H9 (cell line): ENCODE measurements around the gene OSBPL10. TPM values are rescaled to one million over a fixed set of nuclear protein-coding genes. Genes with fewer than 3 reads are reported as not detected.

ENCODE experiments used
- DNase-seq: peaks from one replicate; pipeline ENCODE4 v3.0.0-alpha.2; 2017
- H2AFZ ChIP-seq: one replicate; pipeline ENCODE4 v1.6.1; 2013; ENCODE audit warnings: mild to moderate bottlenecking, low read length, control low read depth, moderate library complexity
- H2AK5ac ChIP-seq: 2 replicates; pipeline ENCODE4 v1.6.1; 2013; ENCODE audit warnings: low read length, control low read depth, mixed read lengths; ENCODE audit not compliant: insufficient read length
- H2BK120ac ChIP-seq: one replicate; pipeline ENCODE4 v1.6.1; 2013; ENCODE audit warnings: low read depth, mild to moderate bottlenecking, low read length, control low read depth, inconsistent platforms; ENCODE audit not compliant: poor library complexity, severe bottlenecking
- H2BK12ac ChIP-seq: 2 replicates; pipeline ENCODE4 v1.6.1; 2013; ENCODE audit warnings: low read length, control low read depth, mixed read lengths, low read depth; ENCODE audit not compliant: insufficient read length
- H2BK15ac ChIP-seq: 2 replicates; pipeline ENCODE4 v1.6.1; 2013; ENCODE audit warnings: low read depth, low read length, control low read depth
- H2BK20ac ChIP-seq: one replicate; pipeline ENCODE4 v1.6.1; 2013; ENCODE audit warnings: low read depth, mild to moderate bottlenecking, low read length, control low read depth, inconsistent platforms; ENCODE audit not compliant: poor library complexity, severe bottlenecking
- H2BK5ac ChIP-seq: 2 replicates; pipeline ENCODE4 v1.6.1; 2013; ENCODE audit warnings: low read length, control low read depth, mixed read lengths; ENCODE audit not compliant: insufficient read length
- H3K14ac ChIP-seq: 2 replicates; pipeline ENCODE4 v1.6.1; 2013; ENCODE audit warnings: low read length, control low read depth; ENCODE audit not compliant: insufficient read depth
- H3K18ac ChIP-seq: 2 replicates; pipeline ENCODE4 v1.6.1; 2013; ENCODE audit warnings: low read depth, mild to moderate bottlenecking, mixed read lengths, low read length, control low read depth; ENCODE audit not compliant: insufficient read length
- H3K23ac ChIP-seq: 2 replicates; pipeline ENCODE4 v1.6.1; 2013; ENCODE audit warnings: low read length, control low read depth, mixed read lengths, low read depth; ENCODE audit not compliant: insufficient read length
- H3K23me2 ChIP-seq: 2 replicates; pipeline ENCODE4 v1.6.1; 2013; ENCODE audit warnings: low read depth, mild to moderate bottlenecking, mixed read lengths, low read length, control low read depth; ENCODE audit not compliant: insufficient read length, poor library complexity, severe bottlenecking
- H3K27ac ChIP-seq: 2 replicates; pipeline ENCODE4 v1.5.1; 2013; ENCODE audit warnings: low read length, control low read depth, mixed read lengths, low read depth; ENCODE audit not compliant: insufficient read length
- H3K27me3 ChIP-seq: 2 replicates; pipeline ENCODE4 v1.6.1; 2013; ENCODE audit warnings: low read length, control low read depth, inconsistent platforms; ENCODE audit not compliant: insufficient read depth
- H3K4ac ChIP-seq: 2 replicates; pipeline ENCODE4 v1.6.1; 2013; ENCODE audit warnings: low read depth, mild to moderate bottlenecking, control low read depth, inconsistent platforms, low read length, moderate library complexity
- H3K4me1 ChIP-seq: 2 replicates; pipeline ENCODE4 v1.6.1; 2013; ENCODE audit warnings: low read length, control low read depth, inconsistent platforms; ENCODE audit not compliant: insufficient read depth
- H3K4me2 ChIP-seq: 2 replicates; pipeline ENCODE4 v1.6.1; 2013; ENCODE audit warnings: low read length, control low read depth, mixed read lengths; ENCODE audit not compliant: insufficient read length, insufficient read depth
- H3K56ac ChIP-seq: 2 replicates; pipeline ENCODE4 v1.6.1; 2013; ENCODE audit warnings: low read depth, mild to moderate bottlenecking, mixed read lengths, low read length, control low read depth; ENCODE audit not compliant: insufficient read length
- H3K79me1 ChIP-seq: 2 replicates; pipeline ENCODE4 v1.6.1; 2013; ENCODE audit warnings: low read depth, mild to moderate bottlenecking, moderate library complexity, low read length, control low read depth, inconsistent platforms; ENCODE audit not compliant: insufficient read depth, poor library complexity, severe bottlenecking
- H3K79me2 ChIP-seq: 2 replicates; pipeline ENCODE4 v1.6.1; 2013; ENCODE audit warnings: low read length, control low read depth, inconsistent platforms; ENCODE audit not compliant: insufficient read depth
- H3K9ac ChIP-seq: 2 replicates; pipeline ENCODE4 v1.6.1; 2013; ENCODE audit warnings: low read length, control low read depth, mixed read lengths; ENCODE audit not compliant: insufficient read length; ENCODE audit errors: extremely low read depth
- H3K9me3 ChIP-seq: one replicate; pipeline ENCODE4 v1.6.1; 2013; ENCODE audit warnings: low read depth, low read length, inconsistent platforms; ENCODE audit not compliant: control insufficient read depth
- H3T11ph ChIP-seq: one replicate; pipeline ENCODE4 v1.6.1; 2013; ENCODE audit warnings: mild to moderate bottlenecking, low read length, control low read depth, inconsistent platforms
- H4K20me1 ChIP-seq: one replicate; pipeline ENCODE4 v1.6.1; 2013; ENCODE audit not compliant: control insufficient read depth, insufficient read length, insufficient read depth
- H4K5ac ChIP-seq: 2 replicates; pipeline ENCODE4 v1.6.1; 2013; ENCODE audit warnings: low read depth, mild to moderate bottlenecking, mixed read lengths, low read length, control low read depth; ENCODE audit not compliant: insufficient read length
- H4K8ac ChIP-seq: replicated peaks from 2 replicates; pipeline ENCODE4 v1.6.1; 2013; ENCODE audit warnings: low read length, control low read depth, mixed read lengths, low read depth; ENCODE audit not compliant: insufficient read length
- H4K91ac ChIP-seq: 2 replicates; pipeline ENCODE4 v1.6.1; 2013; ENCODE audit warnings: low read depth, mild to moderate bottlenecking, moderate library complexity, mixed read lengths, low read length, control low read depth; ENCODE audit not compliant: insufficient read length
- H3K27ac Mint-ChIP-seq, 3 experiments: 2 replicates in 2 of 3; 3 replicates in 1 of 3; pipeline ENCODE4 v1.8.0; 2020 to 2021; ENCODE audit warnings: mixed read lengths in 3 of 3, mild to moderate bottlenecking in 1 of 3, moderate library complexity in 1 of 3
- H3K27me3 Mint-ChIP-seq: 2 replicates; pipeline ENCODE4 v1.8.0; 2021; ENCODE audit warnings: low read depth, mild to moderate bottlenecking, moderate library complexity, mixed read lengths
- H3K36me3 Mint-ChIP-seq, 3 experiments: 2 replicates in 2 of 3; 3 replicates in 1 of 3; pipeline ENCODE4 v1.8.0; 2020 to 2021; ENCODE audit warnings: low read depth in 3 of 3, mixed read lengths in 3 of 3; ENCODE audit not compliant: insufficient read depth in 1 of 3
- H3K4me1 Mint-ChIP-seq, 2 experiments: 2 replicates each; pipeline ENCODE4 v1.8.0; 2020; ENCODE audit warnings: mixed read lengths in 2 of 2
- H3K4me3 Mint-ChIP-seq, 2 experiments: 2 replicates in 1 of 2; 3 replicates in 1 of 2; pipeline ENCODE4 v1.8.0; 2020 to 2021; ENCODE audit warnings: mild to moderate bottlenecking in 2 of 2, mixed read lengths in 2 of 2, moderate library complexity in 1 of 2
- H3K9me3 Mint-ChIP-seq, 2 experiments: 2 replicates in 1 of 2; 3 replicates in 1 of 2; pipeline ENCODE4 v1.8.0; 2020; ENCODE audit warnings: mild to moderate bottlenecking in 2 of 2, mixed read lengths in 2 of 2, moderate library complexity in 1 of 2
- WGBS: extraction: QIAGEN DNeasy Blood & Tissue Kit; methylation state at CpG from one replicate; pipeline ENCODE4 v1.1.7; 2013; ENCODE audit warnings: missing lambda C conversion rate, low lambda C conversion rate, mixed read lengths; ENCODE audit not compliant: insufficient read length; ENCODE audit errors: extremely low coverage; 5-methylcytosine and 5-hydroxymethylcytosine counted together
- total RNA-seq: library from RNA; stranded (reverse); gene quantifications from 2 replicates; pipeline ENCODE4 v1.2.1, GENCODE V29; 2021
- TF ChIP-seq, protein P1 (sequence below): fragments of 200-600 bp; sonication (generic); conservative IDR thresholded peaks from 3 replicates; pipeline ENCODE4 v1.8.0; 2021; ENCODE audit warnings: antibody characterized with exemption, mild to moderate bottlenecking

OSBPL10 gene
- total RNA-seq, 1 experiment from 2014 or later: 42.7 TPM

DNA sequence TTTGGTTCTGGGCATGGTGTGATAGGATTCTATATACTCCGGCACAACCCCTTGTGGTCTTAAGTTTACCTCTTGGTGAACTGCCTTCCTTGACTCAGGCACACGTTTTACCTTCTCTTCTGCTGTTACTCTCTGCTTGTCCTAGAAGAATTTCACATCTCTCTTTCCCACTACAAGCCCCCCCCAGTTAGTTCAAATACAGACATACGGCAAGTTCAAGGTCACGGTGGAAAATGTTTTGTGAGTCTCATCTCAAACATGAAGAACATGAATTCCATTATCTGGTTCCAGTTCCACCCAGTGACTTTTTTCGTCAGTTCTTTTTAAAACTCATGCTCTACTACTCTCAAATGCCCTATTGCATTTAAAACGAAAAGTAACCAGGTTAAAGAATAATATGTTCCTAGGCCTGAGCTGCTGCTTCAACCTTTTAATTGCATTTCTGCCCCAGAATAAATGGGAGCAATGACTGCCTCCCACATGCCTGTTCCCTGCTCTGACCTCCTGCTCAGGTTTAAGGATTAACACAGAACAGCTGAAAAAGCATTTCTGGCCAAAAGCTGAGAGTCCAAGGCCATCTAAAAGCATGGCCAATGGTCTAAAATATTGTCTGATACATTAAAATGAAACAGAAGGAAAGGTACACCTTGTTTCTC lies 132.8 kb downstream of the OSBPL10 start:
- H3K18ac ChIP-seq: no peak overlapping the region
- H2BK5ac ChIP-seq: no peak overlapping the region
- no peak overlapping the region for H3T11ph ChIP-seq
- peaks cover 5% of the 10 kb centered on the region for H3K79me1 ChIP-seq
- no peaks in the 10 kb centered on the region for H3K9me3 ChIP-seq
- no peaks in the 10 kb centered on the region; the same call in 1 of the 2 replicates for H3K79me2 ChIP-seq
- no peak overlapping the region for H2BK12ac ChIP-seq
- H2BK15ac ChIP-seq: no peak overlapping the region
- TF ChIP-seq, protein P1, sequence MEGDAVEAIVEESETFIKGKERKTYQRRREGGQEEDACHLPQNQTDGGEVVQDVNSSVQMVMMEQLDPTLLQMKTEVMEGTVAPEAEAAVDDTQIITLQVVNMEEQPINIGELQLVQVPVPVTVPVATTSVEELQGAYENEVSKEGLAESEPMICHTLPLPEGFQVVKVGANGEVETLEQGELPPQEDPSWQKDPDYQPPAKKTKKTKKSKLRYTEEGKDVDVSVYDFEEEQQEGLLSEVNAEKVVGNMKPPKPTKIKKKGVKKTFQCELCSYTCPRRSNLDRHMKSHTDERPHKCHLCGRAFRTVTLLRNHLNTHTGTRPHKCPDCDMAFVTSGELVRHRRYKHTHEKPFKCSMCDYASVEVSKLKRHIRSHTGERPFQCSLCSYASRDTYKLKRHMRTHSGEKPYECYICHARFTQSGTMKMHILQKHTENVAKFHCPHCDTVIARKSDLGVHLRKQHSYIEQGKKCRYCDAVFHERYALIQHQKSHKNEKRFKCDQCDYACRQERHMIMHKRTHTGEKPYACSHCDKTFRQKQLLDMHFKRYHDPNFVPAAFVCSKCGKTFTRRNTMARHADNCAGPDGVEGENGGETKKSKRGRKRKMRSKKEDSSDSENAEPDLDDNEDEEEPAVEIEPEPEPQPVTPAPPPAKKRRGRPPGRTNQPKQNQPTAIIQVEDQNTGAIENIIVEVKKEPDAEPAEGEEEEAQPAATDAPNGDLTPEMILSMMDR: no peak
- no peaks in the 10 kb centered on the region for H3K9me3 Mint-ChIP-seq
- H4K91ac ChIP-seq: no peak overlapping the region
- no peak overlapping the region for H4K5ac ChIP-seq
- no peak overlapping the region for H3K9ac ChIP-seq
- DNase-seq: no peak
- no peak overlapping the region for H3K14ac ChIP-seq
- no peak overlapping the region for H3K4ac ChIP-seq
- no peak overlapping the region for H3K27ac ChIP-seq
- H3K27me3 ChIP-seq: no peaks in the 10 kb centered on the region
- H3K23ac ChIP-seq: no peak overlapping the region
- H2AFZ ChIP-seq: no peak overlapping the region
- H3K36me3 Mint-ChIP-seq: peaks cover 0 to 4% (median 0%) of the 10 kb centered on the region in 3 experiments; a peak in 1 of 7 replicates
- H2BK120ac ChIP-seq: no peak overlapping the region
- peak overlapping the region in 1 of 3 experiments; percentile 40; a peak in 1 of 7 replicates for H3K27ac Mint-ChIP-seq
- H3K4me2 ChIP-seq: no peak overlapping the region
- H3K23me2 ChIP-seq: no peaks in the 10 kb centered on the region
- no peaks in the 10 kb centered on the region for H4K20me1 ChIP-seq
- no CpG with 5 or more reads among the region's 6 CpGs for WGBS
- no peak overlapping the region for H2AK5ac ChIP-seq
- H4K8ac ChIP-seq: no peak overlapping the region
- no peak overlapping the region for H3K56ac ChIP-seq
- H3K4me1 Mint-ChIP-seq: peaks cover 13 to 16% of the 10 kb centered on the region in 2 experiments
- H2BK20ac ChIP-seq: no peak overlapping the region
- no peak overlapping the region for H3K4me3 Mint-ChIP-seq
- no peaks in the 10 kb centered on the region for H3K27me3 Mint-ChIP-seq
- H3K4me1 ChIP-seq: peaks cover 5% of the 10 kb centered on the region; the same call in 1 of the 2 replicates
